ENCODE results near the gene CHST8. TPM values are rescaled to one million over a fixed set of nuclear protein-coding genes. Genes with fewer than 3 reads are reported as not detected.

The CHST8 gene
- total and polyA plus RNA-seq, 4 donors, result 0.05 to 0.07 TPM; not detected in 2

DNA sequence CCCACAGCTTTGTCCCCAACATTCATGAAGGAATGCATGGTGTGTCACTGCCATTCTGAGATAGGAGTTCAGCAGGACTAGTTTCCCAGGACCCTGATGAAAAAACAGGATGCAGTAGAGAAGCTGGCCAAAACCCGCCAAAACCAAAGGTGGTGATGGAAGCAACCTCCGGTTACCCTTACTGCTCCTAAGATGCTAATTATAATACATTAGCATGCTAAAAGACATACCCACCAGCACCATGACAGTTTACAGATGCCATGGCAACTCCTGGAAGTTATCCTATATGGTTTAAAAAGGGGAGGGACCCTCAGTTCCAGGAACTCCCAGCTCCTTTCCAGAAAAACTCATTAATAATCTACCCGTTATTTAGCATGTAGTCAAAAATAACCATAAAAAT lies 115.0 kb downstream of the CHST8 start (continued):
- TF ChIP-seq, protein P1, sequence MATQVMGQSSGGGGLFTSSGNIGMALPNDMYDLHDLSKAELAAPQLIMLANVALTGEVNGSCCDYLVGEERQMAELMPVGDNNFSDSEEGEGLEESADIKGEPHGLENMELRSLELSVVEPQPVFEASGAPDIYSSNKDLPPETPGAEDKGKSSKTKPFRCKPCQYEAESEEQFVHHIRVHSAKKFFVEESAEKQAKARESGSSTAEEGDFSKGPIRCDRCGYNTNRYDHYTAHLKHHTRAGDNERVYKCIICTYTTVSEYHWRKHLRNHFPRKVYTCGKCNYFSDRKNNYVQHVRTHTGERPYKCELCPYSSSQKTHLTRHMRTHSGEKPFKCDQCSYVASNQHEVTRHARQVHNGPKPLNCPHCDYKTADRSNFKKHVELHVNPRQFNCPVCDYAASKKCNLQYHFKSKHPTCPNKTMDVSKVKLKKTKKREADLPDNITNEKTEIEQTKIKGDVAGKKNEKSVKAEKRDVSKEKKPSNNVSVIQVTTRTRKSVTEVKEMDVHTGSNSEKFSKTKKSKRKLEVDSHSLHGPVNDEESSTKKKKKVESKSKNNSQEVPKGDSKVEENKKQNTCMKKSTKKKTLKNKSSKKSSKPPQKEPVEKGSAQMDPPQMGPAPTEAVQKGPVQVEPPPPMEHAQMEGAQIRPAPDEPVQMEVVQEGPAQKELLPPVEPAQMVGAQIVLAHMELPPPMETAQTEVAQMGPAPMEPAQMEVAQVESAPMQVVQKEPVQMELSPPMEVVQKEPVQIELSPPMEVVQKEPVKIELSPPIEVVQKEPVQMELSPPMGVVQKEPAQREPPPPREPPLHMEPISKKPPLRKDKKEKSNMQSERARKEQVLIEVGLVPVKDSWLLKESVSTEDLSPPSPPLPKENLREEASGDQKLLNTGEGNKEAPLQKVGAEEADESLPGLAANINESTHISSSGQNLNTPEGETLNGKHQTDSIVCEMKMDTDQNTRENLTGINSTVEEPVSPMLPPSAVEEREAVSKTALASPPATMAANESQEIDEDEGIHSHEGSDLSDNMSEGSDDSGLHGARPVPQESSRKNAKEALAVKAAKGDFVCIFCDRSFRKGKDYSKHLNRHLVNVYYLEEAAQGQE (IDR thresholded peaks at IDR 0.05), result no peak
- TF ChIP-seq GABPA (IDR thresholded peaks at IDR 0.05 in 1 of 2, conservative IDR thresholded peaks at IDR 0.05 in 1 of 2), result no peak

- Histone ChIP-seq H3K9ac (ENCODE audit: low read depth in 1 of 2, low read length in 2 of 2) (no peak overlapping the region), H3K27ac (ENCODE audit: low read depth in 1 of 2, low read length in 2 of 2) (no peak overlapping the region), H3K9me3 (ENCODE audit: control insufficient read depth in 4 of 4, low read length in 3 of 4) (no peaks in the 10 kb centered on the region), H3K4me1 (ENCODE audit: control insufficient read depth in 4 of 4, insufficient read depth in 4 of 4, low read length in 3 of 4) (no peaks in the 10 kb centered on the region), H3K4me3 (ENCODE audit: low read depth in 1 of 3, low read length in 3 of 3) (no peak overlapping the region), H3K27me3 (ENCODE audit: control insufficient read depth in 4 of 4, insufficient read depth in 4 of 4, low read length in 3 of 4) (no peaks in the 10 kb centered on the region), H3K36me3 (ENCODE audit: control insufficient read depth in 4 of 4, insufficient read depth in 3 of 4, low read depth in 1 of 4, low read length in 3 of 4) (no peaks in the 10 kb centered on the region)
- DNase-seq (ENCODE audit: low spot score), result no peak
- 49% methylated on average over 4 of the region's 4 CpGs for WGBS
- TF ChIP-seq NR2F2 (IDR thresholded peaks at IDR 0.05) (no peak), EGR1 (IDR thresholded peaks at IDR 0.05; ENCODE audit: low read depth in 2 of 2) (no peak), YY1 (IDR thresholded peaks at IDR 0.05) (no peak), ZBTB33 (IDR thresholded peaks at IDR 0.05) (no peak)
Observed at GRCh38 chr19:33737681-33738371, 116.1 kb downstream of the CHST8 start.

- H3K27ac ChIP-seq (ENCODE audit: low read depth in 1 of 2, low read length in 2 of 2), result no peak overlapping the region
- WGBS, result 16% methylated on average over 9 of the region's 9 CpGs
- no peak overlapping the region for H3K9ac ChIP-seq (ENCODE audit: low read depth in 1 of 2, low read length in 2 of 2)
- H3K36me3 ChIP-seq (ENCODE audit: control insufficient read depth in 4 of 4, insufficient read depth in 3 of 4, low read depth in 1 of 4, low read length in 3 of 4), result no peaks in the 10 kb centered on the region
- no peak overlapping the region for H3K4me3 ChIP-seq (ENCODE audit: low read depth in 1 of 3, low read length in 3 of 3)
- H3K27me3 ChIP-seq (ENCODE audit: control insufficient read depth in 4 of 4, insufficient read depth in 4 of 4, low read length in 3 of 4), result no peaks in the 10 kb centered on the region
- DNase-seq (ENCODE audit: low spot score), result peak; percentile 39
- TF ChIP-seq MAX (IDR thresholded peaks at IDR 0.05) (no peak), JUND (IDR thresholded peaks at IDR 0.05) (no peak), ZBTB33 (IDR thresholded peaks at IDR 0.05) (no peak), FOXA1 (IDR thresholded peaks at IDR 0.05) (no peak)
- TF ChIP-seq, protein P1 (IDR thresholded peaks at IDR 0.05), result peak; percentile 99
- no peaks in the 10 kb centered on the region for H3K9me3 ChIP-seq (ENCODE audit: control insufficient read depth in 4 of 4, low read length in 3 of 4)
- no peaks in the 10 kb centered on the region for H3K4me1 ChIP-seq (ENCODE audit: control insufficient read depth in 4 of 4, insufficient read depth in 4 of 4, low read length in 3 of 4)
Observed at GRCh38 chr19:33740811-33741396, 119.2 kb downstream of the CHST8 start.
